ENCODE data around the gene GRIN3B.

The GRIN3B gene

GRCh38 chr19:1038978-1039645, 38.9 kb downstream of the GRIN3B start:
- TF ChIP-seq FOXM1 (IDR thresholded peaks at IDR 0.05; ENCODE audit: borderline replicate concordance, low read depth): no peak
- no peak for TF ChIP-seq TAF1 (IDR thresholded peaks at IDR 0.05; ENCODE audit: low read depth)
- no peak for TF ChIP-seq NFIC (IDR thresholded peaks at IDR 0.05)
- no peak for TF ChIP-seq RAD21 (IDR thresholded peaks at IDR 0.05; ENCODE audit: low read depth)
- TF ChIP-seq EGR1 (IDR thresholded peaks at IDR 0.05): no peak
- TF ChIP-seq MAX (IDR thresholded peaks at IDR 0.05): no peak
- no peak for TF ChIP-seq TEAD4 (IDR thresholded peaks at IDR 0.05)
- TF ChIP-seq ZBTB7A (IDR thresholded peaks at IDR 0.05; ENCODE audit: low read depth): no peak
- no peak for TF ChIP-seq YY1 (IDR thresholded peaks at IDR 0.05; ENCODE audit: low read depth)
- TF ChIP-seq TCF12 (IDR thresholded peaks at IDR 0.05; ENCODE audit: low read depth): no peak
- TF ChIP-seq EP300 (IDR thresholded peaks at IDR 0.05; ENCODE audit: borderline replicate concordance): no peak
- no peak for TF ChIP-seq CREB1 (IDR thresholded peaks at IDR 0.05; ENCODE audit: low read depth)
- no peak for TF ChIP-seq CEBPB (IDR thresholded peaks at IDR 0.05)
- no peak for TF ChIP-seq USF1 (IDR thresholded peaks at IDR 0.05)

DNA sequence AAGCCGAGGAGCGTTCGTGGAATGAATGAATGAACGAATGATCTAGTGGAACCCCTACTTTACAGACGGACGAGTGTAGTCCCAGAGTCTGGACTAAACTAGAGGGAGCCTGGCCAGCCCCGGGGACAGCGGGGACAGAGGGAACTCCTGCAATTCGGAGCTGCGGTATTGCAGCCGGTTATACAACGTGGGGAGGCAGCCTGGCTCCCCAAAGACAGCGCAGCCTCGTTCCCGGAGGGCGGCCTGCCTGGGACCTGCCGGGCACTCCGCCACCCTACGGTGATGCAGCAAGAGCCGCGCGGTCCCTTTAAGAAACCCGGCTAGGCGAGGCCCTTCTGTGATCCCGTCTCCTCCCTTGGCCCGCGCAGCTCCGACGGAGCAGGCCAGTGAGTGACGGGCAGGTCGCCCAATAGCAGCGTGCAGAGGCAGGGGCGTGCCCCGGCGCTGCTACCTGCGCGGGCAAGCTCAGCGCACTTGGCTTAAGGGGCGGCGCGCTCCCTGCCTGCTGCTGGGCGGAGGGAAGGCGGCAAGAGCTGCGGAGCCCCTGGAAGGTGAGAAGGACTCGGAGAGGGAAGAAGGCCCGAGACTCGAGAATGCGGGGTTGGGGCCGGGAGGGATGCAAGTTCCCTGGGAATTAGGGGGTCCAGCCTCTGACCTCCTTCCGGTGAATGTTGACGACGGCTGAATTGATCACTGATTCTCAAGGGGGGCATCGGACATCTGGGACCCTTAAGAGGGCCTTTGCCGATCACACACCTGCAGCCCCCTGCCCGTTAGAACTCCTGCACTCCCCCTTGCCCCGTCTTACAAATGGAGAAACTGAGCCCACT, 39.6 kb downstream of the GRIN3B start, which contains the start of gene ABCA7:
TSS of gene ABCA7 (plus strand) at position 462 of the 830 bp plus-strand sequence. CDS start 1,255 bp downstream, outside the sequence.
- TF ChIP-seq TAF1 (IDR thresholded peaks at IDR 0.05; ENCODE audit: low read depth) (peak; percentile 42), CREB1 (IDR thresholded peaks at IDR 0.05; ENCODE audit: low read depth) (peak; percentile 36; the same call in 1 of the 2 replicates), MAX (IDR thresholded peaks at IDR 0.05) (peak; percentile 82), USF1 (IDR thresholded peaks at IDR 0.05) (no peak; the same call in 1 of the 2 replicates), YY1 (IDR thresholded peaks at IDR 0.05; ENCODE audit: low read depth) (0 out of 2 replicates have a peak, but pooled peaks have one; percentile 7), TCF12 (IDR thresholded peaks at IDR 0.05; ENCODE audit: low read depth) (peak; percentile 51)

- TF ChIP-seq NFIC (IDR thresholded peaks at IDR 0.05) (no peak), CREB1 (IDR thresholded peaks at IDR 0.05; ENCODE audit: low read depth) (no peak; the same call in 1 of the 2 replicates), EGR1 (IDR thresholded peaks at IDR 0.05) (no peak), EP300 (IDR thresholded peaks at IDR 0.05; ENCODE audit: borderline replicate concordance) (no peak), USF1 (IDR thresholded peaks at IDR 0.05) (no peak), FOXM1 (IDR thresholded peaks at IDR 0.05; ENCODE audit: borderline replicate concordance, low read depth) (no peak), TCF12 (IDR thresholded peaks at IDR 0.05; ENCODE audit: low read depth) (no peak), RAD21 (IDR thresholded peaks at IDR 0.05; ENCODE audit: low read depth) (no peak), CEBPB (IDR thresholded peaks at IDR 0.05) (no peak), ZBTB7A (IDR thresholded peaks at IDR 0.05; ENCODE audit: low read depth) (peak; percentile 65; the same call in 1 of the 2 replicates), TEAD4 (IDR thresholded peaks at IDR 0.05) (no peak), YY1 (IDR thresholded peaks at IDR 0.05; ENCODE audit: low read depth) (no peak), MAX (IDR thresholded peaks at IDR 0.05) (peak; percentile 30; the same call in 1 of the 2 replicates), REST (IDR thresholded peaks at IDR 0.05; ENCODE audit: low read depth) (no peak), TAF1 (IDR thresholded peaks at IDR 0.05; ENCODE audit: low read depth) (0 out of 2 replicates have a peak, but pooled peaks have one; percentile 4)
Measured at GRCh38 chr19:1040476-1041271, 40.5 kb downstream of the GRIN3B start.

- TF ChIP-seq NFIC (IDR thresholded peaks at IDR 0.05) (no peak), EGR1 (IDR thresholded peaks at IDR 0.05) (no peak), TEAD4 (IDR thresholded peaks at IDR 0.05) (no peak), TCF12 (IDR thresholded peaks at IDR 0.05; ENCODE audit: low read depth) (no peak), USF1 (IDR thresholded peaks at IDR 0.05) (no peak), MAX (IDR thresholded peaks at IDR 0.05) (0 out of 2 replicates have a peak, but pooled peaks have one; percentile 9), REST (IDR thresholded peaks at IDR 0.05; ENCODE audit: low read depth) (no peak), YY1 (IDR thresholded peaks at IDR 0.05; ENCODE audit: low read depth) (no peak)
Measured at GRCh38 chr19:1041272-1041834, 41.1 kb downstream of the GRIN3B start.
